Measurements from ENCODE around the gene TCF12.

GRCh38 chr15:57064033-57064432 is 145.6 kb downstream of the TCF12 start:
- TF ChIP-seq CTCF (conservative IDR thresholded peaks at IDR 0.05; ENCODE audit: low read length) (no peak), EZH2phosphoT487 (IDR thresholded peaks at IDR 0.05; ENCODE audit: borderline replicate concordance) (no peak)
